Glutamatergic neuron (in vitro differentiated cells): ENCODE measurements around the gene SPZ1. TPM values are rescaled to one million over a fixed set of nuclear protein-coding genes. Genes with fewer than 3 reads are reported as not detected.
"Not testable (repeated sequence)": the region's sequence is repeated elsewhere in the genome, so short reads cannot be mapped to it uniquely, and the experiment has no call there.

Experiments used
- DNase-seq: peaks from one replicate; pipeline ENCODE4 v3.0.0; 2022
- H3K27ac Mint-ChIP-seq: one replicate; pipeline ENCODE4 v1.8.0; 2020; ENCODE audit warnings: mild to moderate bottlenecking, mixed read lengths, inconsistent platforms; ENCODE audit not compliant: unreplicated experiment
- H3K27me3 Mint-ChIP-seq: one replicate; pipeline ENCODE4 v1.8.0; 2020; ENCODE audit warnings: mild to moderate bottlenecking, moderate library complexity, mixed read lengths, inconsistent platforms; ENCODE audit not compliant: unreplicated experiment
- H3K36me3 Mint-ChIP-seq: one replicate; pipeline ENCODE4 v1.8.0; 2020; ENCODE audit warnings: mild to moderate bottlenecking, mixed read lengths, inconsistent platforms; ENCODE audit not compliant: unreplicated experiment
- H3K4me1 Mint-ChIP-seq: one replicate; pipeline ENCODE4 v1.8.0; 2020; ENCODE audit warnings: mild to moderate bottlenecking, low read depth, mixed read lengths, inconsistent platforms; ENCODE audit not compliant: unreplicated experiment
- H3K4me3 Mint-ChIP-seq: one replicate; pipeline ENCODE4 v1.8.0; 2020; ENCODE audit warnings: mild to moderate bottlenecking, mixed read lengths, inconsistent platforms; ENCODE audit not compliant: unreplicated experiment
- H3K9me3 Mint-ChIP-seq: one replicate; pipeline ENCODE4 v1.8.0; 2020; ENCODE audit warnings: mild to moderate bottlenecking, moderate library complexity, mixed read lengths, inconsistent platforms; ENCODE audit not compliant: unreplicated experiment
- total RNA-seq: library from RNA; stranded (reverse); fragmentation: NEBNext Ultra II Directional; extraction: Animal tissue kit (Norgen Biotek cat#: 25700); gene quantifications from one replicate; pipeline ENCODE4 v1.2.1, GENCODE V29; 2021; ENCODE audit not compliant: unreplicated experiment
- TF ChIP-seq, protein P1 (sequence below): fragments of 200-600 bp; sonication (generic); IDR thresholded peaks from one replicate; pipeline ENCODE4 v1.5.0; 2021; ENCODE audit not compliant: partially characterized antibody, unreplicated experiment

SPZ1 gene
- total RNA-seq, 1 donor from 2014 or later, result not detected

DNA sequence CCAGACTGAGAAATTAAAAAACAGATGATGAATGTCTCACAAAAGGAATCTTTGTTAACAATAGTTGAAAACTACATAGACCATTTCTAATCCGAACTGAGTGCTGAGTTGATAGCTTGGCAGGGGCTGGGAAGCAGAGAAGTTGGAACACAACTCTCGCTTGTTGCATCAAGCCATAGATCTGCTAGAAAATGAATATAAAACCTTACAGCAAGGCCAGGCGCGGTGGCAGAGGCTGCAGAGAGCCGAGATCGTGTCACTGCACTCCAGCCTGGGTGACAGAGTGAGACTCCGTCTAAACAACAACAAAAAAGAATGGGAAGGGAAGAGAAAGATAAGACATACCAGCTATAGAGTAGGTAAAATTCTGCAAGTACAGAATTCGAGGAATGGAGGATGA, 28.0 kb upstream of the SPZ1 start:
- Mint-ChIP-seq H3K4me3 (no peak overlapping the region), H3K36me3 (no peaks in the 10 kb centered on the region), H3K9me3 (no peaks in the 10 kb centered on the region), H3K27ac (no peak overlapping the region), H3K4me1 (no peaks in the 10 kb centered on the region), H3K27me3 (no peaks in the 10 kb centered on the region)
- DNase-seq, result no peak
- TF ChIP-seq, protein P1, sequence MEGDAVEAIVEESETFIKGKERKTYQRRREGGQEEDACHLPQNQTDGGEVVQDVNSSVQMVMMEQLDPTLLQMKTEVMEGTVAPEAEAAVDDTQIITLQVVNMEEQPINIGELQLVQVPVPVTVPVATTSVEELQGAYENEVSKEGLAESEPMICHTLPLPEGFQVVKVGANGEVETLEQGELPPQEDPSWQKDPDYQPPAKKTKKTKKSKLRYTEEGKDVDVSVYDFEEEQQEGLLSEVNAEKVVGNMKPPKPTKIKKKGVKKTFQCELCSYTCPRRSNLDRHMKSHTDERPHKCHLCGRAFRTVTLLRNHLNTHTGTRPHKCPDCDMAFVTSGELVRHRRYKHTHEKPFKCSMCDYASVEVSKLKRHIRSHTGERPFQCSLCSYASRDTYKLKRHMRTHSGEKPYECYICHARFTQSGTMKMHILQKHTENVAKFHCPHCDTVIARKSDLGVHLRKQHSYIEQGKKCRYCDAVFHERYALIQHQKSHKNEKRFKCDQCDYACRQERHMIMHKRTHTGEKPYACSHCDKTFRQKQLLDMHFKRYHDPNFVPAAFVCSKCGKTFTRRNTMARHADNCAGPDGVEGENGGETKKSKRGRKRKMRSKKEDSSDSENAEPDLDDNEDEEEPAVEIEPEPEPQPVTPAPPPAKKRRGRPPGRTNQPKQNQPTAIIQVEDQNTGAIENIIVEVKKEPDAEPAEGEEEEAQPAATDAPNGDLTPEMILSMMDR, result no peak

DNA sequence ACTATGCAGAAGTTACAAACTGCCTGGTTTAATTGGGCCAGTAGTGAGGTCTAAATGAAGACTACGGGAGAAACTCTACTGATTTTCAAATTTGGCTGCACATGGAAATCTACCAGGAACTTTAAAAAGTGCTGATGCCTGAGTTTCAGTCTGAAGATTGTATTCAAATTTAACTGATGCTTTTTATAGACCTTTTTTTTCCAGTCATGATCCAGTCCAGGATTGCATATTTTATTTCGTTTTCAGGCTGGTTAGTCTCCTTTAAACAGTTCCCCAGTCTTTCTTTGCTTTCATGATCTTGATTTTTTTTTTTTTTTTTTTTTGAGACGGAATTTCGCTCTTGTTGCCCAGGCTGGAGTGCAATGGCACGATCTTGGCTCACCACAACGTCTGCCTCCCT, 23.7 kb upstream of the SPZ1 start:
- H3K9me3 Mint-ChIP-seq, result peaks cover 3% of the 10 kb centered on the region
- H3K27me3 Mint-ChIP-seq, result peaks cover 4% of the 10 kb centered on the region
- no peak for DNase-seq
- no peak overlapping the region for H3K27ac Mint-ChIP-seq
- TF ChIP-seq, protein P1, result no peak
- peaks cover 6% of the 10 kb centered on the region for H3K36me3 Mint-ChIP-seq
- H3K4me1 Mint-ChIP-seq, result no peaks in the 10 kb centered on the region
- H3K4me3 Mint-ChIP-seq, result no peak overlapping the region

DNA sequence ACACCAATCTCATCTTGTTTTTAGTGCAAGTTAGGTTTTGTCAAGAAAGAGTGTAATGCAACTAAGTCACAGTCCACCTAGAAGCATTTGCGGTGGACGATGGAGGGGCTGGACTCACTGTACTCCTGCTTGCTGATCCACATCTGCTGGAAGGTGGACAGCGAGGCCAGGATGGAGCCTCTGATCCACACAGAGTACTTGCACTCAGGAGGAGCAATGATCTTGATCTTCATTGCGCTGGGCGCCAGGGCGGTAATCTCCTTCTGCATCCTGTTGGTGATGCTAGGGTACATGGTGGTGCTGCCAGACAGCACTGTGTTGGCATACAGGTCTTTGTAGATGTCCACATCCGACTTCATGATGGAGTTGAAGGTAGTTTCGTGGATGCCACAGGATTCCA, 20.2 kb upstream of the SPZ1 start:
- no peak overlapping the region for H3K27ac Mint-ChIP-seq
- no peak overlapping the region for H3K4me3 Mint-ChIP-seq
- H3K27me3 Mint-ChIP-seq, result peaks cover 4% of the 10 kb centered on the region
- TF ChIP-seq, protein P1, result no peak
- H3K4me1 Mint-ChIP-seq, result no peaks in the 10 kb centered on the region
- peaks cover 6% of the 10 kb centered on the region for H3K36me3 Mint-ChIP-seq
- H3K9me3 Mint-ChIP-seq, result peaks cover 3% of the 10 kb centered on the region
- DNase-seq, result no peak

DNA sequence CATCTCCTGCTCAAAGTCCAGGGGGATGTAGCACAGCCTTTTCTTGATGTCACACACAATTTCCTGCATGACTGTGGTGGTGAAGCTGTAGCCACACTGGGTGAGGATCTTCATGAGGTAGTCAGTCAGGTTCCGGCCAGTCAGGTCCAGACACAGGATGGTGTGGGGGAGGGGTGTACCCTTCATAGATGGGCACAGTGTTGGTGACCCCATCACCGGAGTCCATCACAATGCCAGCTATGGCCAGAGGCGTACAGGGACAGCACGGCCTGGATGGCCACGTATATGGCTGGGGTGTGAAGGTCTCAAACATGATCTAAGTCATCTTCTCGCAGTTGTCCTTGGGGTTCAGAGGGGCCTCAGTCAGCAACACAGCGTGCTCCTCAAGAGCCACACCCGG, 19.7 kb upstream of the SPZ1 start:
- H3K4me1 Mint-ChIP-seq, result no peaks in the 10 kb centered on the region
- TF ChIP-seq, protein P1, result no peak
- no peak overlapping the region for H3K4me3 Mint-ChIP-seq
- H3K9me3 Mint-ChIP-seq, result peaks cover 3% of the 10 kb centered on the region
- H3K36me3 Mint-ChIP-seq, result peaks cover 6% of the 10 kb centered on the region
- H3K27me3 Mint-ChIP-seq, result peaks cover 4% of the 10 kb centered on the region
- DNase-seq, result no peak
- H3K27ac Mint-ChIP-seq, result no peak overlapping the region

DNA sequence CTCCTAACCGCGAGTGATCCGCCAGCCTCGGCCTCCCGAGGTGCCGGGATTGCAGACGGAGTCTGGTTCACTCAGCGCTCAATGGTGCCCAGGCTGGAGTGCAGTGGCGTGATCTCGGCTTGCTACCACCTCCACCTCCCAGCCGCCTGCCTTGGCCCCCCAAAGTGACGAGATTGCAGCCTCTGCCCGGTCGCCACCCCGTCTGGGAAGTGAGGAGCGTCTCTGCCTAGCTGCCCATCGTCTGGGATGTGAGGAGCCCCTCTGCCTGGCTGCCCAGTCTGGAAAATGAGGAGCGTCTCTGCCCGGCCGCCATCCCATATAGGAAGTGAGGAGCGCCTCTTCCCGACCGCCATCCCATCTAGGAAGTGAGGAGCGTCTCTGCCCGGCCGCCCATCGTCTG, 19.0 kb upstream of the SPZ1 start:
- H3K9me3 Mint-ChIP-seq, H3K27ac Mint-ChIP-seq, H3K36me3 Mint-ChIP-seq, H3K4me3 Mint-ChIP-seq, H3K4me1 Mint-ChIP-seq, DNase-seq, H3K27me3 Mint-ChIP-seq: not testable (repeated sequence)

DNA sequence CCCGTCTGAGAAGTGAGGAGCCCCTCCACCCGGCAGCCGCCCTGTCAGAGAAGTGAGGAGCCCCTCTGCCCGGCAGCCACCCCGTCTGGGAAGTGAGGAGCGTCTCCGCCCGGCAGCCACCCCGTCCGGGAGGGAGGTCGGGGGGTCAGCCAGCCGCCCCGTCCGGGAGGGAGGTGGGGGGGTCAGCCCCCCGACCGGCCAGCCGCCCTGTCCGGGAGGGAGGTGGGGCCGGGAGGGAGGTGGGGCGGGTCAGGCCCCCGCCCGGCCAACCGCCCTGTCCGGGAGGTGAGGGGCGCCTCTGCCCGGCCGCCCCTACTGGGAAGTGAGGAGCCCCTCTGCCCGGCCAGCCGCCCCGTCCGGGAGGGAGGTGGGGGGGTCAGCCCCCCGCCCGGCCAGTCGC, 18.5 kb upstream of the SPZ1 start:
- H3K4me1 Mint-ChIP-seq, H3K4me3 Mint-ChIP-seq, H3K36me3 Mint-ChIP-seq, H3K27me3 Mint-ChIP-seq, H3K9me3 Mint-ChIP-seq, H3K27ac Mint-ChIP-seq, DNase-seq: not testable (repeated sequence)
